GM12891 (cell line): ENCODE measurements around the gene FAM120AOS.

Experiments
- DNase-seq: peaks from one replicate; pipeline ENCODE4 v3.0.0; 2011; ENCODE audit warnings: low spot score; ENCODE audit not compliant: insufficient read length
- FAIRE-seq: peaks from 2 replicates; lab custom pipeline; 2011; peaks lifted over from hg19 to GRCh38; lab: Jason Lieb, UNC
- PAX5 ChIP-seq: IDR thresholded peaks from 2 replicates; pipeline ENCODE4 v1.6.1; 2011; ENCODE audit warnings: low read length, moderate library complexity, mild to moderate bottlenecking; ENCODE audit not compliant: insufficient read depth, severe bottlenecking
- POLR2A ChIP-seq: IDR thresholded peaks from 2 replicates; pipeline ENCODE4 v1.6.1; 2011; ENCODE audit warnings: low read depth, low read length, control low read depth
- POLR2AphosphoS5 ChIP-seq: IDR thresholded peaks from 2 replicates; pipeline ENCODE4 v1.6.1; 2011; ENCODE audit warnings: low read depth, low read length, control low read depth
- POU2F2 ChIP-seq: IDR thresholded peaks from 2 replicates; pipeline ENCODE4 v1.6.1; 2011; ENCODE audit warnings: low read depth, mild to moderate bottlenecking, control low read depth, low read length, moderate library complexity
- SPI1 ChIP-seq: IDR thresholded peaks from 2 replicates; pipeline ENCODE4 v1.6.1; 2011; ENCODE audit warnings: low read depth, low read length, control low read depth
- TAF1 ChIP-seq: IDR thresholded peaks from 2 replicates; pipeline ENCODE4 v1.6.1; 2011; ENCODE audit warnings: low read depth, low read length, control low read depth

FAM120AOS gene

DNA sequence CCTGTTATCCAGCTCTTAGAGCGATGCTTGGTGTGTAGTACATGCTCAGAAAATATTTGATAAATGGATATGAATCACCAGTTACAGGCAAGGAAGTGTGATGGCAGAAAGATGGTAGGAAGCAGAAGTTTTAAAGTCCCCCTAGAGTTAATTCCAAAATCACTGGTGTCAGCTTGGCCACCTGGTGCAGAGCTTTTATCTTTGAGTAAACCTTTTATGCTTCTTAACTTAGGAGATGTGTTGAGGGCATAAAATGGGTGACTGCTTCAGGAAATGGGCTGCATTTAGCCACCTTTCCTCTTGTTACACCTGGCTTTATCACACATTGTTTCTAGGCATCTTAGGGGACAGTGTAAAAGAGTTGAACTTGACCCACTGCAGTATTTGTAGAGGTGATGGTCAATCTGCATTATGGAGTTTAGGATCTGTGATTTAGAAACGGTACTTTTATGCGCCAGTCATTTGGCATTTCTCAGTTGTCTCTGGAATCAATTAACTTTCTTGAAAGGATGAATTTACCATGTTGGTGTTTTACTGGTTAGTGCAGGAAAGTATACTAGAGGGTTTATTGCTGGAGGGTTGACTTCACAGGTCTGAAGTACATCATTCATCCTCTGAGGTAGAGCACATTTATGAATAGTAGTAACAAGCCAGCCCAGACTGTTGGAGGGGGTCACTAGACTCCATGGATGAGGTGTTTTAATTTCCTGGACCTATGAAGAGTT lies 7.5 kb upstream of the FAM120AOS start:
- FAIRE-seq: peak; percentile 66
- no peak for TF ChIP-seq PAX5
- no peak for TF ChIP-seq TAF1
- TF ChIP-seq POLR2AphosphoS5: no peak
- no peak for TF ChIP-seq POLR2A
- TF ChIP-seq SPI1: no peak
- TF ChIP-seq POU2F2: no peak
- DNase-seq: no peak

DNA sequence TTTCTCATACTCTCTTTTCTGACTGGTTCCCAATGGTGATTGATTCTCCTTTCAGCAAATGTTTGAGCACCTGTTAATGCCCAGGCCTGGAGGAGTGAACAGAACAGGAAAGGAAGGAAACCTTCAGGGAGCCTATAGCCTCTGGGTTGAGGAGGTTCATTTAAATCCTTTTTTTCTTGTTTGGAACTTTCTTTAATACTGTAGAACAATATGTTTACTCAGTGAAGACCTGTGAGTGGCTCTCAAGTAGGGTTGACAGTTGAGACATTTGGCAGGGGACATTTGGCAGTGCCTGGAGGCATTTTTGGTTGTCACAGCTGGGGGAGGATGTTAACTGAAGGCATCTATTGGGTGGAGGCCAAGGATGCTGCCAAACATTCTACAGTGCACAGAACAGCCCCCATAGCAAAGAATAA lies 6.1 kb upstream of the FAM120AOS start:
- no peak for FAIRE-seq
- no peak for DNase-seq
- TF ChIP-seq PAX5 (no peak), SPI1 (no peak)

DNA sequence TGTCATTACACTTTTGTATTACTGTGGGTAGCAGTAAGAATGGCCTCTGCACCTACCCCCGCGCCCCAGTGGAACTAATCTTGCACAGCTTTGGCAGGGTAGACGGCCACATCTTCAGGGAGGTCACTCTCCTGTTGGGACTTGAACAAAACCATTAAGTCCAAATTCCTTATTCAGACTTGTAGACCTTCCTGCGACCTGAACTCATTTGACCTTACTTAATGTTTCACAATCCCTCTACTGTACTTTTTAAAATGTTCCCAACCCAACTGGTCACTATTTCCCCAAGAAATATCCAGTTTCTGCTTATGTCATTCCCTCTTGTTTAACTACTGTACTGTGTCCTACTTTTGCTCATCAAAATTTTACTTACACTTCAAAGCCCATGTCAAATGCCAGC lies 5.3 kb upstream of the FAM120AOS start:
- TF ChIP-seq PAX5 (no peak), SPI1 (no peak), TAF1 (no peak), POLR2AphosphoS5 (no peak), POU2F2 (no peak), POLR2A (no peak)
- DNase-seq (no peak), FAIRE-seq (no peak)

DNA sequence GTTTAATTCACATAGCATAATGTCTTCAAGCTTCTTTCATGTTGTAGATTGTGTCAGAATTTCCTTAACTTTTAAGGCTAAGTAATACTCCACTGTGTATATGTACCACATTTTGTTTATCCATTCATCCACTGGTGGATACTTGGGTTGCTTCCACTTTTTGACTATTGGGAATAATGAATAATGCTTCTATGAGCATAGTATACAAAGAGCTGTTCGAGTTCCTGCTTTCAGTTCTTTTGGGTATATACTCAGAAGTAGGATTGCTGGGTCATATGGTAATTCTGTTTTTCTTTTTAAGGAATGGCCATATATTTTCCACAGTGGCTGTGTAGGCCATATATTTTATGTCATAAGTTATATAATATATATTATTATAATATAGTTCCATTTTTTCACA lies 3.6 kb upstream of the FAM120AOS start:
- no peak for DNase-seq
- TF ChIP-seq POU2F2: no peak
- no peak for TF ChIP-seq POLR2AphosphoS5
- no peak for TF ChIP-seq PAX5
- TF ChIP-seq POLR2A: no peak
- no peak for TF ChIP-seq TAF1
- TF ChIP-seq SPI1: no peak
- FAIRE-seq: no peak

DNA sequence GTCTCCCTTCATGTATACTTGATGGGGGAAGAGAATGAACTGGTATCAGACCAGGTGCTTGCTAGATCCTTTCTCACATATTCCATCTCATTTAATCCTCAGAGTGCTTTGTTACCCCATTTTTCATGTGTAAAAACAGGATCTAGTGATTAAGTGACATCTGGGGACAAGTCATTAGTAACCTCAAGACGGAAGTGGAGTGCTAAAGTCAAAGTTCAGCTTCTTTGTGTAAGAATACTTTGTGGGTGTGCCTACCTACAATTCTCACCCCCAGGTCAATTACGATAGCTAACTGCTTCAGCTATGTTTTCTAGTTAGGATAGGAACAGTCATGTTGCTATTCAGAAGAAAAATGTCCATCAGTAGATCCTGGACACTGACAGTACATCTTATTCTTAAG lies 3.1 kb upstream of the FAM120AOS start:
- TF ChIP-seq SPI1: no peak
- no peak for TF ChIP-seq TAF1
- no peak for TF ChIP-seq POLR2AphosphoS5
- no peak for TF ChIP-seq PAX5
- no peak for TF ChIP-seq POU2F2
- no peak for TF ChIP-seq POLR2A
- DNase-seq (no peak), FAIRE-seq (no peak)

DNA sequence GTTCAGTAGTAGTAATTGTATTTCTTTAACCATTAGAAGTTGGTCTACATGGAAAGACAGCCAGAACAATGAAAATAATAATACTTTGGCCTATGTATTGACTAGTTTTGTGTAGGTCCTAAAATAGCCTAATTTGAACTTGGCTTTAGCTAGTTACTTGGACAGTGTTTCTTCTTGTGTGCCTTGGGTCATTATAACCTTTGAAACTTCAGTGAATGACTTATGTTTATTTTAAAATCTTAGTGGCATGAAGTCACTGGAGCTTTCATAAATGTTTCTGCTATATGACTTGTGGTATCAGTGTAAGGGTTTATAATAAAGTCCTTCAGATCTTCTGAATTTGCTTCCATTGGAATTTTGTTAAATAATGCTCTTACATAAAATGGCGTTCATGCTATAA lies 2.6 kb upstream of the FAM120AOS start:
- FAIRE-seq (no peak), DNase-seq (no peak)
- TF ChIP-seq TAF1 (no peak), PAX5 (no peak), POLR2AphosphoS5 (no peak), POLR2A (no peak), POU2F2 (no peak), SPI1 (no peak)

DNA sequence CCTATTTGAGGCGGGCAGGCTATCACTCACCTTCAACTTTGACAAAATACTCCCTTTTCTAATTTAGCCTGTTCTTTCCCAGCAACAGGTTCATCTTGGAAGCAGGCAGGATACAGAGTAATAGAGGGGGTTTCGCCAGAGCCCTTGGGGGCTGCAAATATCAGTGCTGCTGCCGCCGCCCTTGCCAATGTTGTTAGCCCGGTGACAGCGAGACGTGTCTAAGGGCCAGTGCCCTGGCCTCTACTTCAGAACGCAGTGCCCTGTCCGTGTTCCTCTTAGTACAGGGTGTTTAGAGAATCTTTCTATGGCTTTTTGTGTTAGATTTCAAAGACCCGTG lies 703 bp downstream of the FAM120AOS start:
- TF ChIP-seq POLR2A (no peak), TAF1 (peak; percentile 10; the same call in 1 of the 2 replicates)
- FAIRE-seq (no peak), DNase-seq (no peak)

DNA sequence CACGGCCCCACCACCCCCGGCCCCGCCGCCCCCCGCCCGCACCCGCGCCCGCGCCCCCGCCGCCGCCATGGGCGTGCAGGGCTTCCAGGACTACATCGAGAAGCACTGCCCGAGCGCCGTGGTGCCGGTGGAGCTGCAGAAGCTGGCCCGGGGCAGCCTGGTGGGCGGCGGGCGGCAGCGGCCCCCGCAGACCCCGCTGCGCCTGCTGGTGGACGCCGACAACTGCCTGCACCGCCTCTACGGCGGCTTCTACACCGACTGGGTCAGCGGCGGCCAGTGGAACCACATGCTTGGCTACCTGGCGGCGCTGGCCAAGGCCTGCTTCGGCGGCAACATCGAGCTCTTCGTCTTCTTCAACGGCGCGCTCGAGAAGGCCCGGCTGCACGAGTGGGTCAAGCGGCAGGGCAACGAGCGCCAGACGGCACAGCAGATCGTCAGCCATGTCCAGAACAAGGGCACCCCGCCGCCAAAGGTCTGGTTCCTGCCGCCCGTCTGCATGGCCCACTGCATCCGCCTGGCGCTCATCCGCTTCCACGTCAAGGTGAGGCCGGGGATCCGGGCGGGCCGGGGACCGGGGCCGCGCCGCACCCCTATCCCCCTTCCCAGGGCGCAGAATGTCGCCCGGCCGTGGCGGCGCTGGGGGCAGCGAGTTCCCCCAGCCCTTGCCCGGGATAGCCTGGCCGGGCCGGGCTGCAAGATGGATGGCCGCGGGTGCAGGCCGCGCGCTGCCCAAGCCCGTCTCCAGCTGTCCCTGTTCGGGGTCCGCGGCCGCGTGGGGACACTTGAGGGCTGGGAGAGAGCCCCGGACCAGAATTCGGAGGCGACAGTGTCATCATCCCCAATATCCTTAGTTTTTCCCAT lies 1.3 kb downstream of the FAM120AOS start:
- TF ChIP-seq PAX5 (no peak), TAF1 (0 out of 2 replicates have a peak, but pooled peaks have one; percentile 8), SPI1 (no peak), POLR2A (0 out of 2 replicates have a peak, but pooled peaks have one; percentile 16)
- DNase-seq (peak; percentile 32), FAIRE-seq (peak; percentile 28)

DNA sequence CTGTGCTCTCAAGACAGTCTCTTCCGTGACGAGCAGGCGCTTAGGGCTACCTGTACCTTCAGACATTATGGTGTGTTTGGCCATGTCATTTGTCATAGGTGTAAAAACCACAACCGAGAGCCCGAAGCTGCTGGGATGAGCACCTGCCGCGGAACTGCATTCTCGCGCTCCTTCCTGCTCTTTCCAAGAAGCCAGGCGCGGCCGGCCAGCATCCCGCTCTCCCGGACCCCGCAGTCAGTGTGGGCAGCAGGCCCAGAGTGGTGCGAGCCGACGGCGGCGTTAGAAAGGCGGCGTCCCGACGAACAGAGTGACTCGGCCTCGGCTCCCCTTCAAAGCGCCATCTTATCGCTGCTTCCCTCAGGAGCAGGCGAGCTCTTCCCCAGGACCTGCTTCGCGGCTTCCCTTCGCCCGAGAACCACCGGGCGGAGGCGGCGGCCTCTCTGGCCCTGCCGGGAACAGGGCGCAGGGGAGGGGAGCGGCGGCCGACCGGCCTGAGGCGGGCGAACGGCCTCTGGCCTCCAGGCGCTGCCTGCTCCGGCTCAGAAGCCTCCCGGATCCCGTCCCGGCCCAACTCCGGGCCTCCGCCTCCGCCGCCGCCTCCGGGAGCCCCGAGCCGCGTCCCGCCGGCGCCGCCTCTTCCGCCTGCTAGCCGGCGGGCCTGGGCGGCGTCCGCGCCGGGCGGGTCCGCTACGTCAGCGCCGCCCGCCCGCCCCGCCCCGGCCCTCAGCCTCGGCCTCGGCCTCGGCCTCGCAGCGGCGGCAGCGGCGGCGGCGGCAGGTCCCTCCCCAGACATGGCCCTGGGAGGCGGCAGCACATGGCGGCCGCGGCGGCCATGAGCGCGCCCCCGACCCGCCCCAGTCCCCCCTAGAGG lies 2.2 kb downstream of the FAM120AOS start, which contains the start of gene FAM120A:
Gene FAM120A (plus strand): TSS at position 741 of the 871 bp plus-strand sequence. CDS start 231 bp downstream, outside the sequence.
- DNase-seq (peak; percentile 66), FAIRE-seq (no peak)
- TF ChIP-seq SPI1: no peak
- TF ChIP-seq POLR2AphosphoS5: peak; percentile 60; the same call in 1 of the 2 replicates
- TF ChIP-seq TAF1: no peak; the same call in none of the 2 replicates
- TF ChIP-seq PAX5: no peak
- peak; percentile 44; the same call in 1 of the 2 replicates for TF ChIP-seq POLR2A
- no peak for TF ChIP-seq POU2F2
